GM21619 (cell line): ENCODE measurements around the gene KCNJ14.
"Not testable (repeated sequence)": the region's sequence is repeated elsewhere in the genome, so short reads cannot be mapped to it uniquely, and the experiment has no call there.

ENCODE experiments used
- ATAC-seq: cut with Tn5 transposase; IDR thresholded peaks from one replicate; pipeline ENCODE4 v1.9.1; 2021; ENCODE audit not compliant: unreplicated experiment

Gene KCNJ14

GRCh38 chr19:48486706-48487105, 31.3 kb downstream of the KCNJ14 start:
- ATAC-seq, result not testable (repeated sequence)

- no peak for ATAC-seq
These were observed 32.2 kb downstream of the KCNJ14 start for GRCh38 chr19:48487544-48487943.

GRCh38 chr19:48487948-48488347, 32.6 kb downstream of the KCNJ14 start:
- no peak for ATAC-seq

- not testable (repeated sequence) for ATAC-seq
These were observed 33.1 kb downstream of the KCNJ14 start for GRCh38 chr19:48488478-48488877.

- peak; percentile 35 for ATAC-seq
These were observed 34.3 kb downstream of the KCNJ14 start for GRCh38 chr19:48489608-48490216.

- no peak for ATAC-seq
These were observed 35.8 kb downstream of the KCNJ14 start for GRCh38 chr19:48490981-48491792.

- ATAC-seq, result no peak
These were observed 36.4 kb downstream of the KCNJ14 start for GRCh38 chr19:48491793-48492123.

- ATAC-seq, result peak; percentile 50
These were observed 37.7 kb downstream of the KCNJ14 start for GRCh38 chr19:48492925-48493717.

GRCh38 chr19:48493718-48494401, 38.5 kb downstream of the KCNJ14 start:
- ATAC-seq, result no peak

- no peak for ATAC-seq
These were observed 40.0 kb downstream of the KCNJ14 start for GRCh38 chr19:48495396-48495795.

GRCh38 chr19:48496959-48497727, 41.8 kb downstream of the KCNJ14 start:
- no peak for ATAC-seq

GRCh38 chr19:48497728-48498594, 42.6 kb downstream of the KCNJ14 start:
- no peak for ATAC-seq

- ATAC-seq, result no peak
These were observed 43.4 kb downstream of the KCNJ14 start for GRCh38 chr19:48498595-48499311.

GRCh38 chr19:48499316-48500090, 44.1 kb downstream of the KCNJ14 start:
- no peak for ATAC-seq

GRCh38 chr19:48500830-48501493, 45.6 kb downstream of the KCNJ14 start:
- no peak for ATAC-seq

- ATAC-seq, result no peak
These were observed 46.3 kb downstream of the KCNJ14 start for GRCh38 chr19:48501494-48502349.
